OCI-LY7 (cell line): ENCODE data around the gene SPG7.

Experiments
- CTCF ChIP-seq: fragments of 200-600 bp; sonication (generic); conservative IDR thresholded peaks from 2 replicates; pipeline ENCODE4 v1.5.1; 2014; ENCODE audit warnings: mild to moderate bottlenecking, antibody characterized with exemption, low read length, moderate library complexity, mixed read lengths
- EZH2phosphoT487 ChIP-seq: fragments of 200-600 bp; sonication (generic); IDR thresholded peaks from 2 replicates; pipeline ENCODE4 v1.6.1; 2018; ENCODE audit warnings: low read depth, borderline replicate concordance, mild to moderate bottlenecking, mixed run types, antibody characterized with exemption, low read length, moderate library complexity, mixed read lengths

GRCh38 chr16:89544713-89545043 is 36.5 kb downstream of the SPG7 start:
- TF ChIP-seq EZH2phosphoT487 (no peak), CTCF (no peak)
